AG09309 (cell line): ENCODE measurements around the gene KCNB1.

ENCODE experiments used
- DNase-seq: peaks from one replicate; pipeline ENCODE4 v3.0.0-alpha.2; 2010; ENCODE audit warnings: low read depth
- H3K4me3 ChIP-seq: 2 replicates; pipeline ENCODE4 v1.5.1; 2011; ENCODE audit warnings: mild to moderate bottlenecking, low read depth, low read length, moderate library complexity; ENCODE audit not compliant: control insufficient read depth
- TF ChIP-seq, protein P1 (sequence below): IDR thresholded peaks from 2 replicates; pipeline ENCODE4 v1.5.1; 2011; ENCODE audit warnings: mild to moderate bottlenecking, low read depth, low read length, inconsistent platforms; ENCODE audit not compliant: insufficient read depth, control insufficient read depth; ENCODE audit errors: missing control alignments

KCNB1 gene

DNA sequence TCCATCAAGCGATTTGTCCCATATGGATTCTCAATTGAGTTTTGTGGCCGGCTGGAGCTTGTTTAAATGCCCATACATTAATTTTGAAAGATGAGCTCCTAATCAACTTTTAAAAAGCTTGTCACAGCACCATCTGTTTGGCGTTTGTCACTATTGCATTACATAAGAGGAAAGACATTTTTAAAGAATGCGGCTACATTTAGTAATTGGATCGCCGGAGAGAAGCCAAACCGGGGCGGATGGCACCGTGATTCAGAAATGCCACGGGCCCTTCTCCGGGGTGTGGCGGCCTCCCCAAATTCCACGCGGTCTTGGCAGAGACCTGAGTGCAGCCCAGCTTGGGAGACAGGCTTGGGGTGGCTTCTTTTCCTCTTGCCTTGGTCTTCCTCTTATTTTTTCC, 136.9 kb downstream of the KCNB1 start:
- peak overlapping the region; percentile 12 for H3K4me3 ChIP-seq
- TF ChIP-seq, protein P1, sequence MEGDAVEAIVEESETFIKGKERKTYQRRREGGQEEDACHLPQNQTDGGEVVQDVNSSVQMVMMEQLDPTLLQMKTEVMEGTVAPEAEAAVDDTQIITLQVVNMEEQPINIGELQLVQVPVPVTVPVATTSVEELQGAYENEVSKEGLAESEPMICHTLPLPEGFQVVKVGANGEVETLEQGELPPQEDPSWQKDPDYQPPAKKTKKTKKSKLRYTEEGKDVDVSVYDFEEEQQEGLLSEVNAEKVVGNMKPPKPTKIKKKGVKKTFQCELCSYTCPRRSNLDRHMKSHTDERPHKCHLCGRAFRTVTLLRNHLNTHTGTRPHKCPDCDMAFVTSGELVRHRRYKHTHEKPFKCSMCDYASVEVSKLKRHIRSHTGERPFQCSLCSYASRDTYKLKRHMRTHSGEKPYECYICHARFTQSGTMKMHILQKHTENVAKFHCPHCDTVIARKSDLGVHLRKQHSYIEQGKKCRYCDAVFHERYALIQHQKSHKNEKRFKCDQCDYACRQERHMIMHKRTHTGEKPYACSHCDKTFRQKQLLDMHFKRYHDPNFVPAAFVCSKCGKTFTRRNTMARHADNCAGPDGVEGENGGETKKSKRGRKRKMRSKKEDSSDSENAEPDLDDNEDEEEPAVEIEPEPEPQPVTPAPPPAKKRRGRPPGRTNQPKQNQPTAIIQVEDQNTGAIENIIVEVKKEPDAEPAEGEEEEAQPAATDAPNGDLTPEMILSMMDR: no peak
- DNase-seq: peak; percentile 45

DNA sequence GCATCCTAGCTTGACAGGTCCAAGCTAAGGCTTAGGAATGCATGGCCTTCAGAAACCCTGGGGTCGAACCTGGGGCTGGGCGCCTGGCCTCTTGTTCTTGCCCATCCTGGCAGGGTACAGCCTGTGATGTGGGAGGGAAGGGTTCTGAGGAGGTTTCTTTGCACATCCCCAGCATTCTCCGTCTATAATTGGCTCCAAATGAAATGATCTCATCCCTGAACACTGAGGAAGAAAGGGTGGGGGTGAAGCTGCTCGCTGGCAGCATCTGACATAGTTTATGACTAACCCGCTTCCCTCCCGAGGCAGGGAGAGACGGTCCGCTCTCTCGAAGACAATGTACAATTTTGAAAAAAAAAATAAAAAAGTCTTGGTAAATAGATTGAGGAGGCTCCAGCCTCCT, 137.5 kb downstream of the KCNB1 start:
- TF ChIP-seq, protein P1: no peak
- peak; percentile 79 for DNase-seq
- no peak overlapping the region; the same call in 1 of the 2 replicates for H3K4me3 ChIP-seq

DNA sequence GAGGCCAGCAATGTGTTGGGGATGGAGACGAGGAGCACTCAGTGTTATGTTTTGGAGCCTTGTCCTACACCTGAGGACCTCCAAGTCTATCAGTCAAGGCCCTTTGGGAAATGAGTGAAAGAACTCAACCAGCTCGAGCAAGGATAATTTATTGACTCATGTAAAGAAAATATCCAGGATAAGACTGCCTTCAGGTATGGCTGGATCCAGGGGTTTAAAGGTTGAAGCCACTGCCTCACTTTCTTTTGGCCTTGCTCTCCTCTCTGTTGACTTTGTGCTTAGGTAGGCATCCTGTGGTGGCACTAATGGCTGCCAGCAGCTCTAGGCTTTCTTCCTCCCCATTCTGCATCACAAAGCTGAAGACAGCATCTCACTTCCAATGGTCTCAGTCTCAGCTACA, 138.3 kb downstream of the KCNB1 start:
- no peak overlapping the region for H3K4me3 ChIP-seq
- DNase-seq: no peak

DNA sequence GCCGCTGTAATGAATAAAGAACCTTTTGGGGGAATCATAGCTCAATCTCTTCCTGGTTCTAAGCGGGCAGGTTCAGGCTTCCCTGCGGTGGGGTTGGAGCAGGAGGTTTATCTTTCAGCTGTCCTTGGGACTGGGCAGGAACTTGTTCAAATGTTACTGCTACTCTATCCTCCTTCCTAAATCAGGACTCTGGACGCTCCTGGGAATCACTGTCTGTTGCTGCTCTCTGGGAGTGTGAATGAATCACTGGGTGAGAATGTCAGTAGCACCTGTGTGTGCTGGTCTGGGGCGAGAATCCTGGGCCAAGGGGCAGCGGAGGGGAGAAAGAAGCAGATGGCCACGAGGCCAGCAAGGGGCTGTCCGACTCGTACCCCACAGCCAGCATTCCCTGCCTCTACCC, 139.2 kb downstream of the KCNB1 start:
- TF ChIP-seq, protein P1: no peak
- DNase-seq: no peak

More for the DNA sequence above, 138.3 kb downstream of the KCNB1 start:
- TF ChIP-seq, protein P1: no peak

DNA sequence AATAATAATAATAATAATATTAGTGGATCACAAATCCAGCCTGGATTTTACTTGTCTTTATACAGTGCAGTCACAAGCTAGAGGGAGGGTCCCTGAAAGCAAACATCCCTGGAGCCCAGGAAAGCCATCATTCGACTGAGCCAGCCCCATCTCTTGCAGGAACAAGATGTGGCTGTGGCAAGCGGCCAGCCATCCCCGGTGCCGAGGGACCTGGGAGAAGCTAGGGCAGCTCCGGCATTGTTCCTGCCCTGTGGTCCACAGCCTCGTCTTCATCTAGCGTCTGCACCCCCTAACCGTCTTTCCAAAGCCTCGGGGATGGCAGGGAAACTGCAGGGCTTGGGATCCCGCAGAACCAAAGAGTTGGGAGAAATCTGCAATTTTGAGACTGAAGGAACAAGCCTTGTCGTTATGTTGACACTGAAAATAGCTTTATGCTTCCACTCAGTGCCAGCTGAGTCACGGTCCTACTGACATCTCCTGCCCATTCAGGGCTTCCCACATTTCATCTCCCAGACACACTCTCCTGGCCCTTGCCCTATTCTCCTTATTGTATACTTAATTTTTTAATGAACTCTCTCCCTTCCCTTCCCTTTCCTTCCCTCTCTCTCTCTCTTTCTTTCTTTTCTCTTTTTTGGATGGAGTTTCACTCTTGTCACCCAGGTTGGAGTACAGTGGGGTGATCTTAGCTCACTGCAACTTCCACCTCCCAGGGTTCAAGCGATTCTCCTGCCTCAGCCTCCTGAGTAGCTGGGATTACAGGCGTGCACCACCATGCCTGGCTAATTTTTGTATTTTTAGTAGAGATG, 142.1 kb downstream of the KCNB1 start:
- no peak overlapping the region for H3K4me3 ChIP-seq

More for the DNA sequence above, 139.2 kb downstream of the KCNB1 start:
- no peak overlapping the region for H3K4me3 ChIP-seq

DNA sequence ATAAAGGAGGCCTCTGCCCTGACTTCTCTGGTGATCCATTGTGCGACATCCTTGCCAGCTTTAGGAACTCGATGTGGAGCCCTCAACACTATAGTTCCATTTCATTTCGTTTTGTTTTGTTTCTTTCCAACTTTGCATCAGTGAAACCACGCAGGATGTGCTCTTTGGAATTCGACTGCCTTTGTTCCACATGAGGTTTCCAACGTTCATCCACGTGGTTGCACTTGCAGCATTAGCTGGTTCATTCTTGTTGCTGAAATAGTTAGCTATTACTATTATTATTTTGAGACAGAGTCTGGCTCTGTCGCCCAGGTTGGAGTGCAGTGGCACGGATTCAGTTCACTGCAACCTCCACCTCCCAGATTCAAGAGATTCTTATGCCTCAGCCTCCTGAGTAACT, 143.3 kb downstream of the KCNB1 start:
- DNase-seq: no peak
- TF ChIP-seq, protein P1: no peak

More for the DNA sequence above, 142.1 kb downstream of the KCNB1 start:
- no peak for DNase-seq
- TF ChIP-seq, protein P1: no peak

More for the DNA sequence above, 143.3 kb downstream of the KCNB1 start:
- H3K4me3 ChIP-seq: no peak overlapping the region
